Retinal pigment epithelial cell (primary cell): Measurements from ENCODE around the gene ERBB4.

ENCODE experiments used
- DNase-seq: peaks from one replicate; pipeline ENCODE4 v3.0.0-alpha.2; 2010; ENCODE audit warnings: low read depth
- H3K4me3 ChIP-seq: 2 replicates; pipeline ENCODE4 v1.5.1; 2011; ENCODE audit warnings: mild to moderate bottlenecking, low read length, control low read depth, moderate library complexity
- CTCF ChIP-seq: conservative IDR thresholded peaks from 2 replicates; pipeline ENCODE4 v1.5.1; 2011; ENCODE audit warnings: low read depth, low read length, control low read depth, inconsistent platforms

Gene ERBB4

DNA sequence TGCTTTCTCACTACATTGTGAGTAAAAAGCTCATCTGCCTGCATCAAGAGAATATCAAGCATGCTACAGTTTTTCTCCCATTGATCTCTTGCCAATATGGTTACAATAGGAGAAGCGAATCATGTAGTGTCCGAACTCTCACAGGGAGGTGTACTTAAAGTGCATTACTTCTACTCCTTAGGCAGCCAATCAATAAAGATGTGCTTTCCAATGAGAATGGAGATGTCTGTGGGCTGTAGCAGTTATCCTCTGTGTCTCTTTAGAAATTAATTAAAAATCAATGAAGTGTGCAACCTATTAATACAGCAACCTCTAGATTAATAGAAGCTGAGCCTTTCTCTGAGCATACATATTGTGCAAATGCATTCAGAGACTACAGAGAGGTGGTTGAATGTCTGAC lies 1098.5 kb downstream of the ERBB4 start:
- no peak overlapping the region for H3K4me3 ChIP-seq
- no peak for TF ChIP-seq CTCF
- DNase-seq = no peak

DNA sequence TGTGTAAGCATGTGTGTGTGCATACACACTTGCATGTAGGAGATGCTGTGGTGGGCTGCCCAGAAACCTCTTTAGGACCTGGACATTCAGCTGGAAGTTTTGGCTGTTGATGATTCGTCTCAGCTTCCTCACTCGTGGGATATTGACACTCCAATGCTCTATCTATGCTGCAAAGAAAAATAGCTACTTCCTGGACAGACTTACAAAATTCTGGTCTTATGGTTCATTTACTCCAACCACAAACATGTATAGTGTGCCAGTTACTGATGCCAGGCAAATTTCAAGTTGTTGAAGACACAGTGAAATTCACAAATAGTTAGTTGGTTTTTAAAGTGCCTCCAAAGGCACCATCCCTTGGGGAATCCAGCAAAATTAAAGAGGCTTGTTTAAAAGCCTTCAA lies 1099.6 kb downstream of the ERBB4 start:
- no peak for TF ChIP-seq CTCF
- H3K4me3 ChIP-seq = no peak overlapping the region
- no peak for DNase-seq

- TF ChIP-seq CTCF = no peak
- no peak overlapping the region for H3K4me3 ChIP-seq
- no peak for DNase-seq
Observed at GRCh38 chr2:211437396-211437795, 1101.2 kb downstream of the ERBB4 start.

- no peak overlapping the region for H3K4me3 ChIP-seq
- DNase-seq = no peak
- TF ChIP-seq CTCF = no peak
Observed at GRCh38 chr2:211436182-211436581, 1102.4 kb downstream of the ERBB4 start.

- DNase-seq = no peak
- no peak overlapping the region for H3K4me3 ChIP-seq
- TF ChIP-seq CTCF = no peak
Observed at GRCh38 chr2:211435331-211435730, 1103.3 kb downstream of the ERBB4 start.

DNA sequence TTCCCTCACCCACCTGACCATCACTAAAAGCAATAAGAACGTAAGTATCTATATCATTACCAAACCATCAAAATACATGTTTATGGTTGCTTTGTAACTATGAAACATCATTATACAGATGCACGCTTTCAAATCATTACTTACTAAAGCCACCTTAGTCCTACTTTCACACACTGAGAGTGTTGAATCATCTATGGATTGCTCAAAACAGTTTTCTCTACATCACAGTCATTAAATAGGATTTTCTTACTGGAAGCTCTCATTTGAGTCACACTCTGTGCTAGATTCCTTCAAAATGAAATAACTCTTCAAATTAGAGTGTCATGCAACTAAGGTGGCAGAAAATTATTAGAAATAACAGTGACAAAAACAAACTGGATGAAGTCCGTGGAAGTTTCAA lies 1103.8 kb downstream of the ERBB4 start:
- no peak overlapping the region for H3K4me3 ChIP-seq
- DNase-seq = no peak
- TF ChIP-seq CTCF = no peak

GRCh38 chr2:211429256-211429920 lies 1109.2 kb downstream of the ERBB4 start:
- DNase-seq = no peak
- H3K4me3 ChIP-seq = no peak overlapping the region
- no peak for TF ChIP-seq CTCF
